CD14-positive monocyte (primary cell): ENCODE measurements around the gene OR4C16. TPM values are rescaled to one million over a fixed set of nuclear protein-coding genes. Genes with fewer than 3 reads are reported as not detected.

Source experiments
- DNase-seq, 3 donors: peaks; one replicate each; pipeline ENCODE4 v3.0.0-alpha.2; 2011 to 2022
- H2AFZ ChIP-seq: 2 replicates; pipeline ENCODE4 v1.6.0; 2012; ENCODE audit warnings: mild to moderate bottlenecking, low read depth, low read length, inconsistent platforms; ENCODE audit not compliant: insufficient read depth, poor library complexity, severe bottlenecking
- H3K27ac ChIP-seq, 2 donors: 1 replicate in 1 of 2; 2 replicates in 1 of 2; pipeline ENCODE4 v1.5.1; 2012 to 2013; ENCODE audit warnings: low read length in 2 of 2, control low read depth in 1 of 2, inconsistent platforms in 1 of 2, low read depth in 1 of 2, mild to moderate bottlenecking in 1 of 2
- H3K27me3 ChIP-seq, 2 donors: one replicate each; pipeline versions ENCODE4 v1.6.0 to v1.6.1; 2011 to 2013; ENCODE audit warnings: low read length in 2 of 2; ENCODE audit not compliant: control insufficient read depth in 2 of 2, insufficient read depth in 2 of 2
- H3K36me3 ChIP-seq, 2 donors: replicated peaks in 1 of 2; 1 replicate in 1 of 2; 2 replicates in 1 of 2; pipeline versions ENCODE4 v1.5.1 to v1.6.1; 2012 to 2013; ENCODE audit warnings: low read length in 2 of 2, control low read depth in 1 of 2, inconsistent platforms in 1 of 2, mild to moderate bottlenecking in 1 of 2; ENCODE audit not compliant: insufficient read depth in 2 of 2, control insufficient read depth in 1 of 2
- H3K4me1 ChIP-seq, 2 donors: 1 replicate in 1 of 2; 2 replicates in 1 of 2; pipeline versions ENCODE4 v1.5.1 to v1.6.1; 2012 to 2013; ENCODE audit warnings: low read length in 2 of 2, control low read depth in 1 of 2, inconsistent platforms in 1 of 2, mild to moderate bottlenecking in 1 of 2, moderate library complexity in 1 of 2; ENCODE audit not compliant: insufficient read depth in 2 of 2, control insufficient read depth in 1 of 2
- H3K4me2 ChIP-seq: replicated peaks from 2 replicates; pipeline ENCODE3; 2012; ENCODE audit warnings: low read length, moderate library complexity, mild to moderate bottlenecking; ENCODE audit not compliant: poor library complexity, severe bottlenecking; ENCODE audit errors: extremely low read depth
- H3K4me3 ChIP-seq, 3 experiments: fragments of 200-600 bp in 1 of 3; sonication (generic) in 1 of 3; replicated peaks in 1 of 3; 1 replicate in 2 of 3; 2 replicates in 1 of 3; pipeline ENCODE4 v1.5.1; 2011 to 2013; ENCODE audit warnings: low read length in 3 of 3, mild to moderate bottlenecking in 3 of 3, control low read depth in 2 of 3, low read depth in 2 of 3, inconsistent platforms in 1 of 3, moderate library complexity in 1 of 3
- H3K79me2 ChIP-seq: 2 replicates; pipeline ENCODE4 v1.6.0; 2012; ENCODE audit warnings: mild to moderate bottlenecking, control low read depth, inconsistent platforms, low read length, moderate library complexity; ENCODE audit not compliant: insufficient read depth
- H3K9ac ChIP-seq: 2 replicates; pipeline ENCODE4 v1.6.0; 2017; ENCODE audit warnings: low read length, mild to moderate bottlenecking; ENCODE audit not compliant: insufficient read depth, poor library complexity, severe bottlenecking
- H3K9me3 ChIP-seq, 2 donors: replicated peaks in 1 of 2; 1 replicate in 1 of 2; 2 replicates in 1 of 2; pipeline versions ENCODE4 v1.5.1 to v1.6.1; 2012 to 2013; ENCODE audit warnings: low read length in 2 of 2, control low read depth in 1 of 2; ENCODE audit not compliant: control insufficient read depth in 1 of 2, insufficient read depth in 1 of 2
- H4K20me1 ChIP-seq: 2 replicates; pipeline ENCODE4 v1.6.0; 2012; ENCODE audit warnings: mild to moderate bottlenecking, low read length, control low read depth, moderate library complexity; ENCODE audit not compliant: insufficient read depth
- H3K27ac Mint-ChIP-seq, 7 donors: one replicate each; pipeline ENCODE4 v1.8.0; 2020; ENCODE audit warnings: mild to moderate bottlenecking in 7 of 7, mixed read lengths in 7 of 7, moderate library complexity in 6 of 7, inconsistent platforms in 2 of 7
- H3K27me3 Mint-ChIP-seq, 3 donors: one replicate each; pipeline ENCODE4 v1.8.0; 2021 to 2022; ENCODE audit warnings: low read depth in 3 of 3, mild to moderate bottlenecking in 3 of 3, mixed read lengths in 3 of 3, moderate library complexity in 3 of 3, inconsistent platforms in 1 of 3
- H3K36me3 Mint-ChIP-seq, 2 donors: one replicate each; pipeline ENCODE4 v1.8.0; 2020; ENCODE audit warnings: mixed read lengths in 2 of 2, inconsistent platforms in 1 of 2, mild to moderate bottlenecking in 1 of 2
- H3K4me1 Mint-ChIP-seq: one replicate; pipeline ENCODE4 v1.8.0; 2020; ENCODE audit warnings: mild to moderate bottlenecking, mixed read lengths
- H3K4me3 Mint-ChIP-seq, 2 donors: one replicate each; pipeline ENCODE4 v1.8.0; 2020; ENCODE audit warnings: mild to moderate bottlenecking in 2 of 2, mixed read lengths in 2 of 2, moderate library complexity in 1 of 2
- H3K9me3 Mint-ChIP-seq, 7 donors: one replicate each; pipeline ENCODE4 v1.8.0; 2020 to 2022; ENCODE audit warnings: mixed read lengths in 7 of 7, mild to moderate bottlenecking in 6 of 7, moderate library complexity in 6 of 7, inconsistent platforms in 2 of 7
- CTCF ChIP-seq: fragments of 200-600 bp; IDR thresholded peaks from one replicate; pipeline ENCODE4 v1.8.0; 2022; ENCODE audit warnings: antibody characterized with exemption, mild to moderate bottlenecking
- WGBS: methylation state at CpG from one replicate; pipeline ENCODE4 v1.1.5; 2013; ENCODE audit warnings: missing lambda C conversion rate; ENCODE audit not compliant: insufficient coverage; 5-methylcytosine and 5-hydroxymethylcytosine counted together
- intact Hi-C, 2 donors: fragments of 100-400 bp; cut with micrococcal nuclease; formaldehyde crosslinking; loops; one replicate each; pipeline versions ENCODE4 v1.15.0 to v1.15.1; 2023
- polyA minus RNA-seq: library from RNA; depleted of rRNA, polyadenylated mRNA; stranded (reverse); fragments of >200 nt; gene quantifications from 2 replicates; pipeline ENCODE4 v1.2.3, GENCODE V29; 2012
- polyA plus RNA-seq, 3 donors: library from polyadenylated mRNA; depleted of rRNA in 1 of 3; unstranded in 2 of 3; stranded (reverse) in 1 of 3; fragments of 300-500 nt in 2 of 3; fragments of >200 nt in 1 of 3; fragmentation: Illumina TruSeq in 2 of 3; gene quantifications; 1 replicate in 2 of 3; 2 replicates in 1 of 3; pipeline ENCODE4 v1.2.3, GENCODE V29; 2012 to 2021
- total RNA-seq, 12 experiments: library from RNA in 1 of 12; stranded (reverse) in 1 of 12; fragments of 120-200 nt in 1 of 12; gene quantifications; one replicate each; pipeline ENCODE4 v1.2.4 and lab custom pipeline; 2013 to 2026; ENCODE audit warnings: mixed read lengths in 6 of 12, inconsistent platforms in 1 of 12

Gene OR4C16
- total RNA-seq (2013), result not detected
- polyA plus RNA-seq (not detected), polyA minus RNA-seq (not detected in 2 replicates), total RNA-seq (lab: John Stamatoyannopoulos, UW) (0 to 0.05 (median 0) reads per million in 11 experiments)

GRCh38 chr11:55571828-55572227 is at the start of gene OR4C16:
Gene OR4C16 (plus strand): TSS chr11:55572128. CDS start chr11:55572128, 0 bp downstream.
- Histone ChIP-seq H3K27ac (no peak within 1 kb of the TSS), H3K4me2 (no peak within 1 kb of the TSS), H3K4me3 (no peak within 1 kb of the TSS), H4K20me1 (no peaks in the 10 kb centered on the region), H2AFZ (no peak within 1 kb of the TSS), H3K79me2 (no peaks in the 10 kb centered on the region), H3K9ac (no peak within 1 kb of the TSS), H3K27me3 (no peaks in the 10 kb centered on the region), H3K36me3 (no peaks in the 10 kb centered on the region), H3K4me1 (no peaks in the 10 kb centered on the region), H3K9me3 (peaks cover 6 to 15% of the 10 kb centered on the region in 2 donors)
- Mint-ChIP-seq H3K36me3 (no peaks in the 10 kb centered on the region), H3K27me3 (no peaks in the 10 kb centered on the region), H3K4me3 (no peak within 1 kb of the TSS), H3K9me3 (peaks cover 0 to 13% (median 2%) of the 10 kb centered on the region in 7 donors), H3K4me1 (no peaks in the 10 kb centered on the region), H3K27ac (no peak within 1 kb of the TSS)
- no CpG with 5 or more reads among the region's 3 CpGs for WGBS
- TF ChIP-seq CTCF, result no peak
- intact Hi-C loops, result no loop called here
- DNase-seq, result no peak

GRCh38 chr11:55554169-55554568 is 17.8 kb upstream of the OR4C16 start, which contains the start of gene OR4C15:
Gene OR4C15 (plus strand): TSS chr11:55554469. CDS start chr11:55554469, 0 bp downstream.
- H3K4me3 Mint-ChIP-seq, result no peak within 1 kb of the TSS
- no peak for DNase-seq
- Histone ChIP-seq H3K9me3 (peaks cover 22 to 35% of the 10 kb centered on the region in 2 donors), H3K4me3 (no peak within 1 kb of the TSS), H3K4me2 (no peak within 1 kb of the TSS), H3K4me1 (no peaks in the 10 kb centered on the region), H3K27ac (no peak within 1 kb of the TSS), H3K79me2 (no peaks in the 10 kb centered on the region), H3K36me3 (no peaks in the 10 kb centered on the region), H3K27me3 (no peaks in the 10 kb centered on the region), H2AFZ (no peak within 1 kb of the TSS), H4K20me1 (no peaks in the 10 kb centered on the region), H3K9ac (no peak within 1 kb of the TSS)
- intact Hi-C loops, result no loop called here
- H3K27me3 Mint-ChIP-seq, result peaks cover 0 to 3% (median 0%) of the 10 kb centered on the region in 3 donors
- H3K36me3 Mint-ChIP-seq, result no peaks in the 10 kb centered on the region
- H3K27ac Mint-ChIP-seq, result no peak within 1 kb of the TSS
- no peaks in the 10 kb centered on the region for H3K4me1 Mint-ChIP-seq
- peaks cover 5 to 19% (median 14%) of the 10 kb centered on the region in 7 donors for H3K9me3 Mint-ChIP-seq
- no peak for TF ChIP-seq CTCF
